ENCODE data around the gene TFCP2L1. TPM values are rescaled to one million over a fixed set of nuclear protein-coding genes. Genes with fewer than 3 reads are reported as not detected.

Gene TFCP2L1
- total RNA-seq, 3 donors from 2014 or later: 0.03 to 0.08 (median 0.05) TPM

- ATAC-seq: no peak
- H3K36me3 Mint-ChIP-seq (ENCODE audit: insufficient read depth): no peaks in the 10 kb centered on the region
- no peaks in the 10 kb centered on the region for H3K9me3 Mint-ChIP-seq
- no peak overlapping the region for H3K4me3 Mint-ChIP-seq
- no peaks in the 10 kb centered on the region for H3K4me1 Mint-ChIP-seq (ENCODE audit: low read depth)
- no peak for DNase-seq
- no peaks in the 10 kb centered on the region for H3K27me3 Mint-ChIP-seq (ENCODE audit: low read depth)
Observed at GRCh38 chr2:121246704-121247255, 38.2 kb downstream of the TFCP2L1 start.

GRCh38 chr2:121245913-121246312, 39.1 kb downstream of the TFCP2L1 start:
- Mint-ChIP-seq H3K27me3 (ENCODE audit: low read depth) (no peaks in the 10 kb centered on the region), H3K36me3 (ENCODE audit: insufficient read depth) (no peaks in the 10 kb centered on the region), H3K9me3 (no peaks in the 10 kb centered on the region), H3K4me1 (ENCODE audit: low read depth) (no peaks in the 10 kb centered on the region), H3K4me3 (no peak overlapping the region)
- DNase-seq (no peak), ATAC-seq (no peak)

GRCh38 chr2:121245120-121245820, 39.7 kb downstream of the TFCP2L1 start:
- no peak overlapping the region for H3K4me3 Mint-ChIP-seq
- H3K27me3 Mint-ChIP-seq (ENCODE audit: low read depth): no peaks in the 10 kb centered on the region
- H3K4me1 Mint-ChIP-seq (ENCODE audit: low read depth): no peaks in the 10 kb centered on the region
- DNase-seq (no peak), ATAC-seq (no peak)
- H3K36me3 Mint-ChIP-seq (ENCODE audit: insufficient read depth): no peaks in the 10 kb centered on the region
- H3K9me3 Mint-ChIP-seq: no peaks in the 10 kb centered on the region

- no peak for ATAC-seq
- H3K27me3 Mint-ChIP-seq (ENCODE audit: low read depth): no peaks in the 10 kb centered on the region
- H3K9me3 Mint-ChIP-seq: no peaks in the 10 kb centered on the region
- no peak overlapping the region for H3K4me3 Mint-ChIP-seq
- H3K36me3 Mint-ChIP-seq (ENCODE audit: insufficient read depth): no peaks in the 10 kb centered on the region
- no peaks in the 10 kb centered on the region for H3K4me1 Mint-ChIP-seq (ENCODE audit: low read depth)
- DNase-seq: no peak
Observed at GRCh38 chr2:121244616-121245015, 40.4 kb downstream of the TFCP2L1 start.

GRCh38 chr2:121243821-121244460, 41.1 kb downstream of the TFCP2L1 start:
- Mint-ChIP-seq H3K9me3 (no peaks in the 10 kb centered on the region), H3K36me3 (ENCODE audit: insufficient read depth) (no peaks in the 10 kb centered on the region), H3K4me1 (ENCODE audit: low read depth) (no peaks in the 10 kb centered on the region), H3K4me3 (no peak overlapping the region), H3K27me3 (ENCODE audit: low read depth) (no peaks in the 10 kb centered on the region)
- DNase-seq (no peak), ATAC-seq (no peak)

GRCh38 chr2:121242976-121243375, 42.0 kb downstream of the TFCP2L1 start:
- H3K4me3 Mint-ChIP-seq: no peak overlapping the region
- no peaks in the 10 kb centered on the region for H3K36me3 Mint-ChIP-seq (ENCODE audit: insufficient read depth)
- ATAC-seq (no peak), DNase-seq (no peak)
- H3K27me3 Mint-ChIP-seq (ENCODE audit: low read depth): no peaks in the 10 kb centered on the region
- no peaks in the 10 kb centered on the region for H3K4me1 Mint-ChIP-seq (ENCODE audit: low read depth)
- H3K9me3 Mint-ChIP-seq: no peaks in the 10 kb centered on the region

GRCh38 chr2:121242175-121242875, 42.7 kb downstream of the TFCP2L1 start:
- no peak for ATAC-seq
- no peaks in the 10 kb centered on the region for H3K27me3 Mint-ChIP-seq (ENCODE audit: low read depth)
- no peaks in the 10 kb centered on the region for H3K4me1 Mint-ChIP-seq (ENCODE audit: low read depth)
- no peak for DNase-seq
- H3K9me3 Mint-ChIP-seq: no peaks in the 10 kb centered on the region
- H3K36me3 Mint-ChIP-seq (ENCODE audit: insufficient read depth): no peaks in the 10 kb centered on the region
- H3K4me3 Mint-ChIP-seq: no peak overlapping the region

- Mint-ChIP-seq H3K36me3 (ENCODE audit: insufficient read depth) (no peaks in the 10 kb centered on the region), H3K4me3 (no peak overlapping the region), H3K4me1 (ENCODE audit: low read depth) (no peaks in the 10 kb centered on the region), H3K27me3 (ENCODE audit: low read depth) (peaks cover 4% of the 10 kb centered on the region), H3K9me3 (no peaks in the 10 kb centered on the region)
- no peak for DNase-seq
- ATAC-seq: no peak
Observed at GRCh38 chr2:121241466-121241865, 43.5 kb downstream of the TFCP2L1 start.

GRCh38 chr2:121240436-121240835, 44.6 kb downstream of the TFCP2L1 start:
- Mint-ChIP-seq H3K9me3 (no peaks in the 10 kb centered on the region), H3K4me3 (no peak overlapping the region), H3K36me3 (ENCODE audit: insufficient read depth) (no peaks in the 10 kb centered on the region), H3K27me3 (ENCODE audit: low read depth) (peaks cover 4% of the 10 kb centered on the region), H3K4me1 (ENCODE audit: low read depth) (no peaks in the 10 kb centered on the region)
- ATAC-seq (no peak), DNase-seq (no peak)

GRCh38 chr2:121239969-121240368, 45.0 kb downstream of the TFCP2L1 start:
- Mint-ChIP-seq H3K4me1 (ENCODE audit: low read depth) (no peaks in the 10 kb centered on the region), H3K9me3 (no peaks in the 10 kb centered on the region), H3K4me3 (no peak overlapping the region), H3K36me3 (ENCODE audit: insufficient read depth) (no peaks in the 10 kb centered on the region), H3K27me3 (ENCODE audit: low read depth) (peaks cover 4% of the 10 kb centered on the region)
- ATAC-seq: no peak
- no peak for DNase-seq

GRCh38 chr2:121239471-121239870, 45.5 kb downstream of the TFCP2L1 start:
- ATAC-seq (no peak), DNase-seq (no peak)
- Mint-ChIP-seq H3K9me3 (no peaks in the 10 kb centered on the region), H3K36me3 (ENCODE audit: insufficient read depth) (no peaks in the 10 kb centered on the region), H3K4me3 (no peak overlapping the region), H3K27me3 (ENCODE audit: low read depth) (peaks cover 4% of the 10 kb centered on the region), H3K4me1 (ENCODE audit: low read depth) (no peaks in the 10 kb centered on the region)

GRCh38 chr2:121238828-121239227, 46.2 kb downstream of the TFCP2L1 start:
- Mint-ChIP-seq H3K4me1 (ENCODE audit: low read depth) (no peaks in the 10 kb centered on the region), H3K9me3 (no peaks in the 10 kb centered on the region), H3K27me3 (ENCODE audit: low read depth) (peaks cover 4% of the 10 kb centered on the region), H3K36me3 (ENCODE audit: insufficient read depth) (no peaks in the 10 kb centered on the region), H3K4me3 (no peak overlapping the region)
- DNase-seq (no peak), ATAC-seq (no peak)

- peaks cover 4% of the 10 kb centered on the region for H3K27me3 Mint-ChIP-seq (ENCODE audit: low read depth)
- H3K4me3 Mint-ChIP-seq: no peak overlapping the region
- no peaks in the 10 kb centered on the region for H3K36me3 Mint-ChIP-seq (ENCODE audit: insufficient read depth)
- no peak for DNase-seq
- no peaks in the 10 kb centered on the region for H3K4me1 Mint-ChIP-seq (ENCODE audit: low read depth)
- ATAC-seq: no peak
- H3K9me3 Mint-ChIP-seq: no peaks in the 10 kb centered on the region
Observed at GRCh38 chr2:121237980-121238665, 46.9 kb downstream of the TFCP2L1 start.

GRCh38 chr2:121237336-121237979, 47.5 kb downstream of the TFCP2L1 start:
- Mint-ChIP-seq H3K27me3 (ENCODE audit: low read depth) (peaks cover 4% of the 10 kb centered on the region), H3K36me3 (ENCODE audit: insufficient read depth) (no peaks in the 10 kb centered on the region), H3K9me3 (no peaks in the 10 kb centered on the region), H3K4me1 (ENCODE audit: low read depth) (no peaks in the 10 kb centered on the region), H3K4me3 (no peak overlapping the region)
- no peak for ATAC-seq
- DNase-seq: no peak
